ENCODE results near the gene SLCO4A1.
A peak's percentile ranks its signal among the peaks of the same experiment; 100 is the strongest.

The SLCO4A1 gene

GRCh38 chr20:62716941-62717310, 74.6 kb downstream of the SLCO4A1 start:
- POLR2A ChIA-PET, result no interaction called here
- H3K4me3 ChIP-seq (ENCODE audit: low read depth, low read length), result no peak overlapping the region
- DNase-seq (ENCODE audit: low read depth, low spot score), result no peak
- TF ChIP-seq CTCF (IDR thresholded peaks at IDR 0.05; ENCODE audit: insufficient read depth, low read length, missing control alignments), result no peak
- CTCF ChIA-PET, result no interaction called here

- ChIA-PET CTCF (interaction anchor here (2.5 kb wide), 1 partner anchor 74 kb away, joined by 10 read pairs; no protein-coding TSS in a partner anchor), POLR2A (no interaction called here)
- no peak for TF ChIP-seq CTCF (IDR thresholded peaks at IDR 0.05; ENCODE audit: insufficient read depth, low read length, missing control alignments)
- H3K4me3 ChIP-seq (ENCODE audit: low read depth, low read length), result no peak overlapping the region
- no peak for DNase-seq (ENCODE audit: low read depth, low spot score)
These were observed 75.6 kb downstream of the SLCO4A1 start for GRCh38 chr20:62717933-62718332.

GRCh38 chr20:62718546-62718945, 76.2 kb downstream of the SLCO4A1 start:
- no peak overlapping the region for H3K4me3 ChIP-seq (ENCODE audit: low read depth, low read length)
- TF ChIP-seq CTCF (IDR thresholded peaks at IDR 0.05; ENCODE audit: insufficient read depth, low read length, missing control alignments), result no peak
- no peak for DNase-seq (ENCODE audit: low read depth, low spot score)
- ChIA-PET CTCF (interaction anchor here (2.5 kb wide), 1 partner anchor 73 kb away, joined by 10 read pairs; no protein-coding TSS in a partner anchor), POLR2A (no interaction called here)

GRCh38 chr20:62719250-62719935, 77.1 kb downstream of the SLCO4A1 start:
- TF ChIP-seq CTCF (IDR thresholded peaks at IDR 0.05; ENCODE audit: insufficient read depth, low read length, missing control alignments), result no peak
- H3K4me3 ChIP-seq (ENCODE audit: low read depth, low read length), result no peak overlapping the region
- CTCF ChIA-PET, result interaction anchor here (0.6 to 2.5 kb wide), 2 partner anchors 10 to 72 kb away, joined by 3 to 10 read pairs; no protein-coding TSS in a partner anchor
- POLR2A ChIA-PET, result no interaction called here
- peak; percentile 7 for DNase-seq (ENCODE audit: low read depth, low spot score)
